Measurements from ENCODE around the gene OR10R2. TPM values are rescaled to one million over a fixed set of nuclear protein-coding genes. Genes with fewer than 3 reads are reported as not detected.

Gene OR10R2
- total RNA-seq, 1 experiment from 2014 or later, result not detected

GRCh38 chr1:158491316-158491715 lies 19.3 kb downstream of the OR10R2 start:
- H3K4me3 Mint-ChIP-seq, result no peak overlapping the region
- no peak overlapping the region for H3K23ac ChIP-seq (ENCODE audit: insufficient read length, low read depth, low read length)
- H3K18ac ChIP-seq (ENCODE audit: insufficient read length, low read depth, low read length), result no peak overlapping the region
- no peaks in the 10 kb centered on the region for H3K36me3 Mint-ChIP-seq (ENCODE audit: insufficient read depth in 1 of 3, low read depth in 3 of 3)
- H2BK12ac ChIP-seq (ENCODE audit: insufficient read length, low read depth, low read length), result no peak overlapping the region
- H4K5ac ChIP-seq (ENCODE audit: insufficient read length, low read depth, low read length), result no peak overlapping the region
- H3K23me2 ChIP-seq (ENCODE audit: insufficient read length, low read depth, low read length, poor library complexity, severe bottlenecking), result no peaks in the 10 kb centered on the region
- H2BK20ac ChIP-seq (ENCODE audit: low read depth, low read length, poor library complexity, severe bottlenecking), result no peak overlapping the region
- H3K14ac ChIP-seq (ENCODE audit: insufficient read depth, low read length), result no peak overlapping the region
- no peak overlapping the region for H2BK5ac ChIP-seq (ENCODE audit: insufficient read length, low read length)
- H3K9me3 ChIP-seq (ENCODE audit: control insufficient read depth, low read depth, low read length), result no peaks in the 10 kb centered on the region
- no peaks in the 10 kb centered on the region for H3K9me3 Mint-ChIP-seq
- H3K4me1 Mint-ChIP-seq, result peaks cover 6 to 7% of the 10 kb centered on the region in 2 experiments
- H3K79me1 ChIP-seq (ENCODE audit: insufficient read depth, low read depth, low read length, poor library complexity, severe bottlenecking), result no peaks in the 10 kb centered on the region
- no peak for TF ChIP-seq CTCF (conservative IDR thresholded peaks at IDR 0.05)
- H3K27ac ChIP-seq (ENCODE audit: insufficient read length, low read depth, low read length), result no peak overlapping the region
- no peak overlapping the region for H3K56ac ChIP-seq (ENCODE audit: insufficient read length, low read depth, low read length)
- no peak overlapping the region for H4K91ac ChIP-seq (ENCODE audit: insufficient read length, low read depth, low read length)
- H2AFZ ChIP-seq (ENCODE audit: low read length), result no peak overlapping the region
- H3K4me2 ChIP-seq (ENCODE audit: insufficient read depth, insufficient read length, low read length), result no peak overlapping the region
- H3K9ac ChIP-seq (ENCODE audit: extremely low read depth, insufficient read length, low read length), result no peak overlapping the region
- no peak overlapping the region for H4K8ac ChIP-seq (replicated peaks; ENCODE audit: insufficient read length, low read depth, low read length)
- H3K27me3 Mint-ChIP-seq (ENCODE audit: low read depth), result no peaks in the 10 kb centered on the region
- H3K27me3 ChIP-seq (ENCODE audit: insufficient read depth, low read length), result no peaks in the 10 kb centered on the region
- H2AK5ac ChIP-seq (ENCODE audit: insufficient read length, low read length), result no peak overlapping the region
- WGBS (ENCODE audit: extremely low coverage, insufficient read length, low lambda C conversion rate), result no CpG with 5 or more reads among the region's 3 CpGs
- no peak overlapping the region for H3K27ac Mint-ChIP-seq
- H2BK120ac ChIP-seq (ENCODE audit: low read depth, low read length, poor library complexity, severe bottlenecking), result no peak overlapping the region
- no peaks in the 10 kb centered on the region; the same call in 1 of the 2 replicates for H3K4me1 ChIP-seq (ENCODE audit: insufficient read depth, low read length)
- H4K20me1 ChIP-seq (ENCODE audit: control insufficient read depth, insufficient read depth, insufficient read length), result no peaks in the 10 kb centered on the region
- H3K4ac ChIP-seq (ENCODE audit: low read depth, low read length), result no peak overlapping the region
- no peak overlapping the region for H3T11ph ChIP-seq (ENCODE audit: low read length)
- no peak overlapping the region for H2BK15ac ChIP-seq (ENCODE audit: low read depth, low read length)
- H3K79me2 ChIP-seq (ENCODE audit: insufficient read depth, low read length), result no peaks in the 10 kb centered on the region
- DNase-seq, result no peak

Measured in H9 (cell line).